Measurements from ENCODE around the gene PCDH9. TPM values are rescaled to one million over a fixed set of nuclear protein-coding genes. Genes with fewer than 3 reads are reported as not detected.
A peak's percentile ranks its signal among the peaks of the same experiment; 100 is the strongest.

The PCDH9 gene
- total RNA-seq, 1 donor from 2014 or later, result 0.26 TPM

GRCh38 chr13:66759919-66760318 lies 470.2 kb downstream of the PCDH9 start:
- Histone ChIP-seq H3K4me3 (ENCODE audit: low read depth, low read length) (no peak overlapping the region), H3K36me3 (ENCODE audit: control insufficient read depth, insufficient read depth, low read length) (no peaks in the 10 kb centered on the region), H3K27me3 (ENCODE audit: control insufficient read depth, insufficient read depth, low read length) (no peaks in the 10 kb centered on the region)
- FAIRE-seq (no peak), DNase-seq (ENCODE audit: low read depth) (no peak)
- TF ChIP-seq, protein P1, sequence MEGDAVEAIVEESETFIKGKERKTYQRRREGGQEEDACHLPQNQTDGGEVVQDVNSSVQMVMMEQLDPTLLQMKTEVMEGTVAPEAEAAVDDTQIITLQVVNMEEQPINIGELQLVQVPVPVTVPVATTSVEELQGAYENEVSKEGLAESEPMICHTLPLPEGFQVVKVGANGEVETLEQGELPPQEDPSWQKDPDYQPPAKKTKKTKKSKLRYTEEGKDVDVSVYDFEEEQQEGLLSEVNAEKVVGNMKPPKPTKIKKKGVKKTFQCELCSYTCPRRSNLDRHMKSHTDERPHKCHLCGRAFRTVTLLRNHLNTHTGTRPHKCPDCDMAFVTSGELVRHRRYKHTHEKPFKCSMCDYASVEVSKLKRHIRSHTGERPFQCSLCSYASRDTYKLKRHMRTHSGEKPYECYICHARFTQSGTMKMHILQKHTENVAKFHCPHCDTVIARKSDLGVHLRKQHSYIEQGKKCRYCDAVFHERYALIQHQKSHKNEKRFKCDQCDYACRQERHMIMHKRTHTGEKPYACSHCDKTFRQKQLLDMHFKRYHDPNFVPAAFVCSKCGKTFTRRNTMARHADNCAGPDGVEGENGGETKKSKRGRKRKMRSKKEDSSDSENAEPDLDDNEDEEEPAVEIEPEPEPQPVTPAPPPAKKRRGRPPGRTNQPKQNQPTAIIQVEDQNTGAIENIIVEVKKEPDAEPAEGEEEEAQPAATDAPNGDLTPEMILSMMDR (IDR thresholded peaks at IDR 0.05; ENCODE audit: insufficient read depth, low read length, severe bottlenecking), result no peak

DNA sequence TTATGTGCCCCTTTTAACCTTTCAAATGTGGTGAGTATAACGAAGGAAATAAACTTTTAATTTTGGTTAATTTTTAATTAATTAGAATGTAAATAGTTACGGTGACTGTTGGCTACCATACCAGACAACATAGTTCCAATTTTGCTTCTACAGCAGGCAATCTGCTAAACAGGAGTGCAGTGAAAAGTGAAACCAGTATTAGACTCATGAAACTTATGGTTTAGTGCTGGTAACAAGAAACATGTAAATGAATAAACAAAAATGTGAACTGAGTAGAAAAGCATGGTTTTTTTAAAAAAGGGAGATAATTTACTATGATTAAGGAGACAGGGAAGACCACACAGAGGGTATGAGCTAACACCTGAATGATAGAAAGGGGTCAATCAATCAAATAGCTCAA lies 478.4 kb downstream of the PCDH9 start:
- TF ChIP-seq, protein P1 (IDR thresholded peaks at IDR 0.05; ENCODE audit: insufficient read depth, low read length, severe bottlenecking), result no peak
- no peaks in the 10 kb centered on the region for H3K27me3 ChIP-seq (ENCODE audit: control insufficient read depth, insufficient read depth, low read length)
- no peaks in the 10 kb centered on the region for H3K36me3 ChIP-seq (ENCODE audit: control insufficient read depth, insufficient read depth, low read length)
- H3K4me3 ChIP-seq (ENCODE audit: low read depth, low read length), result no peak overlapping the region
- no peak for FAIRE-seq
- no peak for DNase-seq (ENCODE audit: low read depth)

- Histone ChIP-seq H3K4me3 (ENCODE audit: low read depth, low read length) (no peak overlapping the region), H3K27me3 (ENCODE audit: control insufficient read depth, insufficient read depth, low read length) (no peaks in the 10 kb centered on the region), H3K36me3 (ENCODE audit: control insufficient read depth, insufficient read depth, low read length) (no peaks in the 10 kb centered on the region)
- TF ChIP-seq, protein P1 (IDR thresholded peaks at IDR 0.05; ENCODE audit: insufficient read depth, low read length, severe bottlenecking), result no peak
- DNase-seq (ENCODE audit: low read depth), result peak; percentile 2
- no peak for FAIRE-seq
Measured at GRCh38 chr13:66748712-66749111, 481.4 kb downstream of the PCDH9 start.

DNA sequence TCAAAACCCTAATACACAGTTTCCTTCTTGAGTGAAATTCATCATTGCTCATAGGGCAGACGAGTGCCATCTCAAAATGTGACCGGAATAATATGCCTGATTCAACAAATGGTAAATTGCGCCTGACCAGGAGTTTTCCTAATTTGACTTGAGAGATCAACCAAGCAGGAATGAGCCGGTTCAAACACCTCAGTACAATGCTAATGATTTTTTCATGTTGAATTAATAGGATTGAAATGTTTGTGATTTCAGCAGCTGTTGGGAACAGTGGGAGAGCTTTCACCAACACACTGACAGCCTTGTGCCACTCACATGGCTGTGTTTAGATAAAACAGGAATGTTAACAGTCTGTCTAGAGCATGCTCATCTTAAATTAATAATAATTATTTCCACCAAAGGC lies 484.8 kb downstream of the PCDH9 start:
- TF ChIP-seq, protein P1 (IDR thresholded peaks at IDR 0.05; ENCODE audit: insufficient read depth, low read length, severe bottlenecking), result no peak
- Histone ChIP-seq H3K27me3 (ENCODE audit: control insufficient read depth, insufficient read depth, low read length) (no peaks in the 10 kb centered on the region), H3K36me3 (ENCODE audit: control insufficient read depth, insufficient read depth, low read length) (no peaks in the 10 kb centered on the region), H3K4me3 (ENCODE audit: low read depth, low read length) (no peak overlapping the region)
- no peak for FAIRE-seq
- DNase-seq (ENCODE audit: low read depth), result no peak

- TF ChIP-seq, protein P1 (IDR thresholded peaks at IDR 0.05; ENCODE audit: insufficient read depth, low read length, severe bottlenecking), result no peak
- no peaks in the 10 kb centered on the region for H3K27me3 ChIP-seq (ENCODE audit: control insufficient read depth, insufficient read depth, low read length)
- no peak for DNase-seq (ENCODE audit: low read depth)
- H3K4me3 ChIP-seq (ENCODE audit: low read depth, low read length), result no peak overlapping the region
- no peak for FAIRE-seq
- no peaks in the 10 kb centered on the region for H3K36me3 ChIP-seq (ENCODE audit: control insufficient read depth, insufficient read depth, low read length)
Measured at GRCh38 chr13:66723576-66723975, 506.6 kb downstream of the PCDH9 start.

GRCh38 chr13:66716538-66716937 lies 513.6 kb downstream of the PCDH9 start:
- FAIRE-seq (no peak), DNase-seq (ENCODE audit: low read depth) (no peak)
- Histone ChIP-seq H3K27me3 (ENCODE audit: control insufficient read depth, insufficient read depth, low read length) (no peaks in the 10 kb centered on the region), H3K36me3 (ENCODE audit: control insufficient read depth, insufficient read depth, low read length) (no peaks in the 10 kb centered on the region), H3K4me3 (ENCODE audit: low read depth, low read length) (no peak overlapping the region)
- TF ChIP-seq, protein P1 (IDR thresholded peaks at IDR 0.05; ENCODE audit: insufficient read depth, low read length, severe bottlenecking), result no peak

Measured in bronchial epithelial cell (primary cell).